ENCODE measurements around the gene NUDT13.

DNA sequence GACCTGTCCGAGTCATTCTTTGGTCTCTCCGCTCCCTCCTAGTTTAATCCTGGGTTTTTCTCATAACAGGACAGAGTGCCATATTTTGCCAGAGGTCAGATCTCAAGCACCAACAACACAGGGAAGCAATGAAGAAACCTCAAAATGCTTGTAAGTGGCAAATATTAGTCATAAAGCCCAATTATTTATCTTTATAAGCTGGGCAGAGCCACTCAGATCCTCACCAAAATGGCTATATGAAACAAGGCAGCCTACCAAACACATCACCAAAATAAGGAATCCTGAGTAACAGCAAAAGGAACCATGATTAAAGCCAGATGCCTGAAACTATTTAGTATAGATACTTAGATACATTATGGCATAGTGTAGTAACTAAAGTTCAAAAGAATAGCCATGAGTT lies 52.8 kb downstream of the NUDT13 start:
- TF ChIP-seq, protein P1, sequence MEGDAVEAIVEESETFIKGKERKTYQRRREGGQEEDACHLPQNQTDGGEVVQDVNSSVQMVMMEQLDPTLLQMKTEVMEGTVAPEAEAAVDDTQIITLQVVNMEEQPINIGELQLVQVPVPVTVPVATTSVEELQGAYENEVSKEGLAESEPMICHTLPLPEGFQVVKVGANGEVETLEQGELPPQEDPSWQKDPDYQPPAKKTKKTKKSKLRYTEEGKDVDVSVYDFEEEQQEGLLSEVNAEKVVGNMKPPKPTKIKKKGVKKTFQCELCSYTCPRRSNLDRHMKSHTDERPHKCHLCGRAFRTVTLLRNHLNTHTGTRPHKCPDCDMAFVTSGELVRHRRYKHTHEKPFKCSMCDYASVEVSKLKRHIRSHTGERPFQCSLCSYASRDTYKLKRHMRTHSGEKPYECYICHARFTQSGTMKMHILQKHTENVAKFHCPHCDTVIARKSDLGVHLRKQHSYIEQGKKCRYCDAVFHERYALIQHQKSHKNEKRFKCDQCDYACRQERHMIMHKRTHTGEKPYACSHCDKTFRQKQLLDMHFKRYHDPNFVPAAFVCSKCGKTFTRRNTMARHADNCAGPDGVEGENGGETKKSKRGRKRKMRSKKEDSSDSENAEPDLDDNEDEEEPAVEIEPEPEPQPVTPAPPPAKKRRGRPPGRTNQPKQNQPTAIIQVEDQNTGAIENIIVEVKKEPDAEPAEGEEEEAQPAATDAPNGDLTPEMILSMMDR (IDR thresholded peaks at IDR 0.05) = no peak
- TF ChIP-seq EP300 (IDR thresholded peaks at IDR 0.05) (no peak), POLR2A (IDR thresholded peaks at IDR 0.05) (no peak)
